K562 treated with DMSO at 1 percent for 4 hours (cell line): ENCODE data around the gene LAMB2. TPM values are rescaled to one million over a fixed set of nuclear protein-coding genes. Genes with fewer than 3 reads are reported as not detected.

Experiments used
- total RNA-seq: library from RNA; unstranded; fragments of 300-600 nt; gene quantifications from 2 replicates; pipeline ENCODE4 v1.2.3, GENCODE V29; 2022; ENCODE audit not compliant: insufficient read depth

Gene LAMB2
- 29.5 and 47.0 TPM in 2 replicates for total RNA-seq

DNA sequence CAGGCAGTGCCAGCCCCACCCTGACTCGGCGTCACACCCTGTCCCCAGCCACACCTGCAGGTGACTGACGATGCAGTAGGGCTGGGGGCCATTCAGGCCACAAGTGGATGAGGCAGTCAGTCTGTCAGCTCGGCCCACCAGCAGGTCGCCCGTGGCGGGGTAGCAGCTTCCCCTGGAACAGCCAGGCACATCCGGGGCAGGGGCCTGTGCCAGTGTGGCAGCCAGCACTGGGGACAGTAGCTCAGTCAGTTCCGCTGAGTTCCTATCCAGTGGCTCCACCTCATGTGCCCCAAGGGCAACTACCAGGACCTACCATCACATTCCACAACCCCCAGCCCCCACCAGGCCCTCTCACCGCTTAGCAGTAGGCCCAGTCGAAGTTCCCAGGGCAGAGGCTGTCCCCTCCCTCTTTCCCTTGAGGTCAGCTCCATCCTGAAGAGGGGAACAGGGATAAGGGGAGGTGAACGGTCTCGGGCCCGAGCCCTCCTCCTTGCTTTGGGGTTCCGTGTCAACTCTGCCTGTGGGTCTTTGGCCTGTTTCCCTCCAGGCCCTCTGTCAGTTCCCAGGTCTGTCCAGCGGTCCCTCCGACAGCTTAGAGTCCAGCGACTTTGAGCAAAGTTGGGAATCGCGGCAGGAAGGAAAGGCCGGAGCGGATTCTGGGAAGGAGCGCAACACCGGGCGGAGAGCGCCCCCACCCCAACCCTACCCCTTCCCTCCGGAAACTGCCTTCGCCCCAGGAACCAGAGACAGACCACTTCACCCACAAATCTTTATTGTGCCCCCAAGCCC, at the start of gene LAMB2:
TSS of gene LAMB2 (minus strand) at position 614 of the 789 bp plus-strand sequence. CDS start at position 431, 183 bp downstream.

DNA sequence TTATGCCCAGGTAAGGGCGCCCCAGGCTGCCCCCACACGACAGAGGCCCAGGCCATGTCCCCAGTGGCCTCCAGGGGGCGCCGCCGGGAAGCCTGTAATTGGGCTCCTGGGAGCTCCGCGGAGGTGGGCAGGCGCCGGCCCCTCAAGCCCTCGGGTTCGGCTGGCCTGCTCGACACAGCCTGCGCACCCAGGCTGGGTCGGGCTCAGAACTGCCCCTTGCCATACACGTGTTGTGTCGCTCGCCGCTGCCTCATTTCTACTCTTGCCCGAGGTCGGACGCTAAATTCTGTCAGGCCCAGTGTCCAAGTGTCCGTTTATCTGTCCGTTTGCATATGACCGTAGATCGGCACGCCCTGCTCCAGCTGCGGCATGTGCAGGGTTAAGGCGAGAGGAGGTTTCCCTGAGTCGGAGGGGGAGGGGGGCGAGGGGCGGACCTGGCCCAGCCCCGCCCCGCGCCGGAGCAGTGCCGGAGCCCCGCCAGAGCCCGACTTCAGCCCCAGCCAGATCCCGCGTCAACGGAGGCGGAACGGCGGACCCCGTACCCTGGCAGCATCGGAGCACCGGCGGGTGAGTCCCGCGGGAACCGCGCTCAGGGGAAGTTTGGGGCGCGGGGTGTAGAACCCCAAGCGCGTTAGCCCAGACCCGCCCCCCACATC, 38.4 kb upstream of the LAMB2 start, which contains the start of gene KLHDC8B:
TSS of gene KLHDC8B (plus strand) at position 480 of the 656 bp plus-strand sequence. CDS start 1,172 bp downstream, outside the sequence.

GRCh38 chr3:49165771-49166751, 33.2 kb upstream of the LAMB2 start, which contains the start of gene CCDC71:
Gene CCDC71, minus strand, starts transcription at chr3:49166331. Its CDS starts 2,123 bp downstream, at chr3:49164208.

GRCh38 chr3:49120438-49121131, 12.3 kb downstream of the LAMB2 start, which contains the start of gene USP19:
Gene USP19, minus strand, starts transcription at chr3:49120823. Its CDS starts 1,678 bp downstream, at chr3:49119145.

DNA sequence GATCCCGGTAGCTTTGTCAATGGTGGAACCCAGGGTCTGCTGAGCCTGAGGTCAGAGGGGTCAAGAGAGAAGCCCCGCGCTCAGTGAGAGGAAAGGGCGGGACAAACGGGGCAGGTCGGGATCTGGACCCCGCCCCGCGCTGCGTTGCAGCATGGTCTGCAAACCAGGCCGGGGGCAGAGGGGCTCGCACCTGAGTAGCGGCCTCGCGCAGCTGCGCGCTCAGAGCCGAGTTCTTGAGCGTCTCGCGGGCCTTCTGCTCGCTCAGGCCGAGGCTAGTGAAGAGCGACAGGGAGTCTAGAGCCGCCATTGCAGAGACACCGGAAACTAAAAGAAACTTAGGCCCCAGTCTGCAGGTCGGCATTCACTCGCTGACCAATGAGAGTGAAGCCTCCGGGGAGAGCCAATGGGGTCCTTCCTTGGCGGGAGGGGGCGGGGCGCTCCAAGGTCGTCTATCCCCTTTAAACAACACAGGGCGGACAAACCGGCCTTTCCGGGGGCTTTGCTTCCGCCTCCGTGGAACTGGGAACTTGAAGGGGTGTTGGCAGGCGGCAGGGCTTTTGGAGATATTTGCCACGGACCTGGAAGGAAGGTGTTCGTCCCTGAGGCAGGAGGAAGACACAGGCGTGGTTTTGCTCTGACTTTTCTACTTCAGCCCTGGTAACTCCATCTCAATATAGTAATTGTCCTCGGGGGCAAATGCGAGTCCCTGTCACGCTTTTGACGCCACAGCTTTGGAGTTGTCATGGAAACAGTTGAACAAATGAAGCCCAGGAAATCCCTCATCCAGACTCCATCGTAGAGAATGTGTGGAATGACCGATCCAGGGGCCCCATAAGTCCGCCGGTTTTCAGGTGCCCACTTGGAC, 28.2 kb downstream of the LAMB2 start, which contains the start of gene QARS1:
TSS of gene QARS1 (minus strand) at position 331 of the 865 bp plus-strand sequence. CDS start at position 307, 24 bp downstream.

GRCh38 chr3:49093853-49094767, 38.7 kb downstream of the LAMB2 start, which contains the start of gene QRICH1:
Gene QRICH1, minus strand, starts transcription at chr3:49094071. Its CDS starts 17,054 bp downstream, at chr3:49077017.

Other genes starting within 250 kb of the LAMB2 start
- gene SLC25A20, start 234.2 kb downstream of the LAMB2 start, total RNA-seq, result 12.9 and 15.3 TPM in 2 replicates
- 56.2 and 77.4 TPM in 2 replicates for gene ARIH2, start 214.2 kb downstream of the LAMB2 start, total RNA-seq
- gene P4HTM, start 142.8 kb downstream of the LAMB2 start, total RNA-seq, result 0.29 and 0.61 TPM in 2 replicates
- 54.0 and 145 TPM in 2 replicates for gene WDR6, start 125.7 kb downstream of the LAMB2 start, total RNA-seq
- gene DALRD3, start 114.5 kb downstream of the LAMB2 start, total RNA-seq, result 14.4 and 18.0 TPM in 2 replicates
- 28.5 and 36.3 TPM in 2 replicates for gene NDUFAF3, start 110.9 kb downstream of the LAMB2 start, total RNA-seq
- 254 TPM in 2 replicates for gene IMPDH2, start 103.7 kb downstream of the LAMB2 start, total RNA-seq
- 29.8 and 45.8 TPM in 2 replicates for gene QRICH1, start 39.0 kb downstream of the LAMB2 start, total RNA-seq
- gene QARS1, start 28.3 kb downstream of the LAMB2 start, total RNA-seq, result 479 and 501 TPM in 2 replicates
- gene USP19, start 12.2 kb downstream of the LAMB2 start, total RNA-seq, result 36.5 and 46.3 TPM in 2 replicates
- gene CCDC71, start 33.3 kb upstream of the LAMB2 start, total RNA-seq, result 3.4 and 3.5 TPM in 2 replicates
- gene KLHDC8B, start 38.5 kb upstream of the LAMB2 start, total RNA-seq, result 33.6 and 44.1 TPM in 2 replicates
- 4.1 and 7.5 TPM in 2 replicates for gene C3orf62, start 144.2 kb upstream of the LAMB2 start, total RNA-seq
- gene USP4, start 207.0 kb upstream of the LAMB2 start, total RNA-seq, result 8.1 and 8.4 TPM in 2 replicates
- gene GPX1, start 225.3 kb upstream of the LAMB2 start, total RNA-seq, result not detected in 2 replicates